Right hindlimb (tissue), 1 donor: Measurements from ENCODE around the gene COG3.

Experiments
- DNase-seq: peaks from one replicate; pipeline ENCODE4 v3.0.0-alpha.2; 2018

The COG3 gene

GRCh38 chr13:45448965-45449559, 15.7 kb upstream of the COG3 start:
- DNase-seq = no peak

GRCh38 chr13:45451282-45451681, 13.5 kb upstream of the COG3 start:
- DNase-seq = no peak

DNA sequence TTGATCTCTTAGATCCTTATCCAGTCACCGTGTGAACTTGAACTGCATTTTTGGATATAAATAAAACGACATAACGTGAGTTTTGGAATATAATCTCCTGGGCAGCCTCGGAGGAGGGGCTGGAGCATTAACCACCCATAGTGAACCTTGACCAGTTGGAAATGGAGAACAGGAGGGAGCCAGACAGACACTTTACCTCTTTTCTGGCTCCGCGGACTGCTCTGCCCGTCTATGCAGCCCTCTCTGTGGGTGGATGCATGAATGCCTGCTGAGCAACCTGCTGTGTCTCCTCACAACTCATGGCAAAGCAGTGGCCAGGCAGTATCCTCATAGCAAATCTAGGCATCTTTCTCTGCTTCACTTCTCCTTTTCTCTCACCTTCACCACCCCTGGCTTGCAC, 10.5 kb upstream of the COG3 start:
- DNase-seq = no peak

GRCh38 chr13:45456196-45456972, 8.4 kb upstream of the COG3 start:
- no peak for DNase-seq

DNA sequence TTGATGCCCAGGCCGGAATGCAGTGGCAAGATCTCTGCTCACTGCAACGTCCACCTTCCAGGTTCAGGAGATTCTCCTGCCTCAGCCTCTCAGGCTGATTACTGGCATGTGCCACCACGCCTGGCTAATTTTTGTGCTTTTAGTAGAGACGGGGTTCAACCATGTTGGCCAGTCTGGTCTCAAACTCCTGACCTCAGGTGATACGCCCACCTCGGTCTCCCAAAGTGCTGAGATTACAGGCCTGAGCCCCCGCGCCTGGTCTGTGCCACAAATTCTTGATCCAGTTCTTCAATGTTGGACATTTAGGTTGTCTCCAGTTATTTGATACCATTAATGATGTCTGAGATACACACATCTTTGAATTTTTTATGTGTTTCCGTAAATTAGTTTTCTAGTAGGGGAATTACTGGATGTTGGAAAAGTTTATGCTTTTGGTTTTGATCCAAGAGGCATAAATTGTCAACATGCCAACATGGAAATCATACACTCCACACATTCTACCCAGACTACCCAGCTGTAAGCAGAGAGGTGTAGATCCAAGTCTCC, 525 bp upstream of the COG3 start:
- DNase-seq = no peak

- no peak for DNase-seq
These were observed 1.6 kb downstream of the COG3 start for GRCh38 chr13:45466359-45466758.

GRCh38 chr13:45468635-45469034, 3.9 kb downstream of the COG3 start:
- no peak for DNase-seq

DNA sequence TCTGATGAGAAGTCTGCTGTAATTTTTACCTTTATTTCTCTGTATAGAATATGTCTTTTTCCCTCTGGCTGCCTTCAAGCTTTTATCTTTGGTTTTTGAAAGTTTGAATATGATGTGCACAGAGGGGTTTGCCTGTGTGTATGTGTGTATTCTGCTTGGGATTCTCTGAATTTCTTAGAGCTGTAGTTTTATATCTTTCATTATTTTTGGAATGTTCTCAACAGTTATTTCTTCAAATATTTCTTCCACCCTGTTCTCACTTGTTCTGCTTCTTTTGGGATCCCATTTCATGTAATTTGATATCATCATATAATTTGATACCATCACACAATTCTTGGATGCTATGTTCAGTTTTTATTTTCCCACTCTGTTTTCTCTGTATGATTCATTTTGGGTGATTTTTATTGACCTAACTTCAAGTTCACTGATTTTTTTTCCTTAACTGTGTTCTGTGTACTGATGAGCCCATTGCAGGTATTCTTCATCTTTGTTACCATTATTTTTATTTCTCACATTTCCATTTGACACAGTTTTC, 7.5 kb downstream of the COG3 start:
- DNase-seq = no peak

- DNase-seq = no peak
These were observed 8.9 kb downstream of the COG3 start for GRCh38 chr13:45473627-45474026.

DNA sequence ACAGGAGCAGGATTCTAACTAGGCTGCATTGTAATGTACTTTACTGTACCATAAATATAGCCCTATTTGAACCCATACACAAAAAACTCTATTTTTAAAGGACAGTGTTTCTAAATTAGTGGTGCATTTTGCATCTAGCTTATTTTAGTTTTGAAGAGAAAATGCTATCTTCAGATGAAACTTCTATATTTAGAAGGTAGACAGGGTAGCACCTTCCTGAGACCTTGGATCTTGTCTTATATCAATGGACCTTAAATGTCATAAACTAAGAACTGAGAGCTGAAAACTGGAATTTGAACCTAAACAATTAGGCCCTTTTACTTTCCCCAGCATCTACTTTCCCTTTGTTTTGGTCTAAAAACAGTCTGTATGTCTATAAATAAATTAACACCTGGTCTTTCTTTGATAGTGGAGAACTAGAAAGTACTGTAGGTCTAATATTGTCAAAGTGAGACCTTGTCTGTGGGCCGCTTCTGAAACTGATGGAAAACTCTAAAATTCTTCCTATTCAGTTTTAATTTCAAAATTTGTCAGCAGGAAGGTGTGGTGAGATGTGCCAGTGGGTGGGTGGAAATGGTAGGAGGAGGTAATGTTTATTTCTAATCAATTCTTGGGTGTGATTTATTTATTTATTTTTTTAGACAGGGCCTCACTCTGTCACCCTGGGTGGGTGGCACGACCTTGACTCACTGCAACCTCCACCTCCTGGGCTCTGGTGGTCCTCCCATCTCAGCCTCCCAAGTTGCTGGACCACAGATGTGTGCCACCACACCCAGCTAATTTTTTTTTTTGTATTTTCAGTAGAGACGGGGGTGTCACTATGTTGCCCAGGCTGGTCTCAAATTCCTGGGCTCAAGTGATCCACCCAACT, 10.1 kb downstream of the COG3 start:
- no peak for DNase-seq

- no peak for DNase-seq
These were observed 14.9 kb downstream of the COG3 start for GRCh38 chr13:45479661-45480060.

DNA sequence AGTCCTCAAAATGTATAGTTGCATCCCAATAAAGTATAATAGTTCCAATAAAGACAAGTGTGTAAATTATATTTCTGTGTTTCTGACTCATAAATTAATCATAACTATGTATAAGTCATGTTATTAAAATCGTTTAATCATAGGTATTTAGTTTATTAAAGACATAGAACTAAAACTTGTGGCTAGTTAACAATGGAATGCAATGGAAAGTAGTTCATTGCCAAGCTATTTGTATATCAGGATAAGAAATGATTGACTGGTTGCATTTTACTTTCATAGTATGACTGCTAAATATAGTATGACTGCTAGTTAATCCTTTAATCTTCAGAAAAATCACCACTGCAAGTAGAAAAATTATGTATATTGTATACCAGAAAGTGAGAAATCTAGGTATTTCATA, 16.9 kb downstream of the COG3 start:
- no peak for DNase-seq

DNA sequence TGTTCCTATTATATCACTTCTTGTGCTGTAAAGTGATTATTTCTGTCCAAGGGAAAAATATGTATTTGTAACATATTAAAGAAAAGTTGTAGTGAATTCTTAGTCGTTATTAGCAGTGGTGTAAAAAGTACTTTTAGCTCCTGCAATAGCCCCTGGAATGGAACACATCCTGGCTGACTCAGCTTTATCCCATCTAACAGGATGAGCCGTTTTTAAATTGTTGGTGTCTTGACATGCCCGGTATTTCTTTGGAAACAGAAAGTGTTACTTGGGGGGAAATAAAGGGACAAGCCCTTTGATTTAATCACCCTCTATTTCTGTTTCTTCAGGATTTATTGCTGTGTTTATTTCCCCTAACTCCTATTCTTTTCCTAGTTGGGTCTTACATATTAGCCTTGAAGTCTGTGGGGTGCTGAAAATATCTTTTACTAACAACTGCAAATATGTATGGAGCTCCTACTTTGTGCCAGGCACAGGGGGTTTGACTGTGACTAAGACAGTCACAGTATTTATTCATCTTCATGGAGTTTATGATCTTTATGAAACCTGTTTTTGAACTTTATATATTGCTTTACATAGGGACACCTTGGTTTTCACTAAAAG, 17.9 kb downstream of the COG3 start:
- DNase-seq = no peak

DNA sequence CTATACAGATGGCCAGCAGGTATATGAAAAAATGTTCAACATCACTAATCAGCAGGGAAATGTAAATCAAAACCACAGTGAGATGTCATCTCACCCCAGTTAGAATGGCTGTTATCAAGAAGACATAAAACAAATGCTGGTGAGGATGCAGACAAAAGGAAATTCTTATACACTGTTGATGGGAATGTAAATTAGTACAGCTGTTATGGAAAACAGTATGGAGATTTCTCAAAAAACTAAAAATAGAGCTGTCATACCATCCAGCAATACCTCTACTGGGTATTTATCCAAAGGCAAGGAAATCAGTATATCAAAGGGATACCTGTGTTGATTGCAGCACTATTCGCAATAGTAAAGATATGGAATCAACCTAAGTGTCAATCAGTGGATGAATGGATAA, 22.9 kb downstream of the COG3 start:
- no peak for DNase-seq

- no peak for DNase-seq
These were observed 25.3 kb downstream of the COG3 start for GRCh38 chr13:45490068-45490467.

GRCh38 chr13:45492538-45492937, 27.8 kb downstream of the COG3 start:
- no peak for DNase-seq

DNA sequence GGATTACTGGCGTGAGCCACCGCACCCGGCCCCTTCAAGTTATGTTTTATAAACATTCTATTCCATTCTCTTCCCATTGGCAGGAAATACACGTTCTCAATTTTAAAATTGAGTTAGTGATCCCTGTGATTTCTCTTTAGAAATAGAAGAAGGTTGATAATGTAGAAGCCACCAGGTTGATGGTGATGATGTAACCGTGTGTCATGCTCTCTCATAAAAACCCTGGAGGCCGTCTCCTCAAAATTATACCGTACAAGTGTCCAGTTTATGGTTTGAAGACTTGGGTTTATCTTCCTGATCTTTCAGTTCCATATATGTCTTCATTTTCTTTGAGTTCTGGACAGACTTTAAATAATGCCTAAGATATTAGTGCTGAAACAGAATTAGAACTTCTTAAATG, 32.2 kb downstream of the COG3 start:
- DNase-seq = no peak

DNA sequence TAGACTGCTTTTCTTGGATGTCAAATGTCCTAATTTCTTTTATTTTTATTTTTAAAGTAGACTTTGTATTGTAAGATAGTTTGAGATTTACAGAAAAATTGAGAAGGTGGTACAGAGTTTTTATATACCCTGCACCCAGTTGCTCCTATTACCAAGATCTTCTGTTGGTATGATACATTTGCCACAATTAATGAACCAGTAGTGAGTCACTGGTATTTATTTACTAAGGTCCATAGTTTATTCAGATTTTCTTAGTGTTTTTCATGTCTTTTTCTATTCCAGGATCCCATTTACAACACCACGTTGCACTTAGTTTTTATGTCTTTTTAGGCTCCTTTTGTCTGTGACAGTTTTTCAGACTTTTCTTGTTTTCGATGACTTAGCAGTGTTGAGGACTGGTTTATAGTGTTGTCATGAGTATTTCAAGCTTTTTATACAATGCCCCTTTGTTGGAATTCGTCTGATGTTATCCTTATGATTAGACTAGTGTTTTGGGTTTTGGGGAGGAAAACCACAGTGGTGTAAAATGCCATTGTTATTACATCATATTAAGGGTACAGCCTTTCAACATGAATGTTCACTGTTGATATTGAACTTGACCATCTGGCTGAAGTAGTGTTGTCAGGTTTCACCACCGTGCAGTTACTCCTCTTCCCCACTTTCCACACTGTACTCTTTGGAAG, 35.9 kb downstream of the COG3 start:
- DNase-seq = no peak

DNA sequence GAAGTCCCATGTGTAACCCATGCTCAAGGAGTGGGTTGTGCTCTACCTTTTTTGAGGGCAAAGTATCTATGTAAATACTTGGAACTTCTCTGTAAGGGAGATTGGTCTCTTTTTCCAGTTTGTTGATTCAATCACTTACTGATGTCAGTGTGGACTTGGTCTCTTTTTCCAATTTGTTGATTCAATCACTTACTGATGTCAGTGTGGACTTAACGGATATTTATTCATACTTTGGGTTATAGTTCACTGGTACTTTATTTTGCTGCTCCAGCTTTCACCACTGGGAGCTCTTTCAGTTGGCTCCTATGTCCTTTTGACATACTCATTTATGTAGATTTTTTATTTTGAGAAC, 36.4 kb downstream of the COG3 start:
- no peak for DNase-seq

GRCh38 chr13:45503658-45504057, 38.9 kb downstream of the COG3 start:
- DNase-seq = no peak

- no peak for DNase-seq
These were observed 42.1 kb downstream of the COG3 start for GRCh38 chr13:45506811-45507210.

- DNase-seq = no peak
These were observed 44.0 kb downstream of the COG3 start for GRCh38 chr13:45508776-45509175.
